ENCODE results near the gene GIPR.
A peak's percentile ranks its signal among the peaks of the same experiment; 100 is the strongest.
"Not testable (repeated sequence)": the region's sequence is repeated elsewhere in the genome, so short reads cannot be mapped to it uniquely, and the experiment has no call there.

The GIPR gene

DNA sequence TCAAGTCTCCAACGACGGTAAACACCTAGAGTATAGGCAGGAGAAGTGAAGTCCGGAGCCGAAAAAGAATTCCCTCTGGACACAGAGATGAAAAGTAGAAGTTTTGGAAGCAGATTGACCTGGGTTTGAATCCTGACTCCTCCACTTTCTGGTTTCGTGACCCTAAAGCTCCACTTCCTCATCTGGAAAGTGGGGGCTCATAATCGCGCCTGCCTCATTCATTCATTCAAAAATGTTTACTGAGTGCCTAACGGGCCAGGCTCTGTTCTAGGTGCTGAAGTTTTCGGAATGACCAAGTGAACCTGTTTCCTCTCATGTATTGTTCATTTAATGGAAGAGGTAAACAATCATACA lies 21.7 kb upstream of the GIPR start:
- no peak for DNase-seq

DNA sequence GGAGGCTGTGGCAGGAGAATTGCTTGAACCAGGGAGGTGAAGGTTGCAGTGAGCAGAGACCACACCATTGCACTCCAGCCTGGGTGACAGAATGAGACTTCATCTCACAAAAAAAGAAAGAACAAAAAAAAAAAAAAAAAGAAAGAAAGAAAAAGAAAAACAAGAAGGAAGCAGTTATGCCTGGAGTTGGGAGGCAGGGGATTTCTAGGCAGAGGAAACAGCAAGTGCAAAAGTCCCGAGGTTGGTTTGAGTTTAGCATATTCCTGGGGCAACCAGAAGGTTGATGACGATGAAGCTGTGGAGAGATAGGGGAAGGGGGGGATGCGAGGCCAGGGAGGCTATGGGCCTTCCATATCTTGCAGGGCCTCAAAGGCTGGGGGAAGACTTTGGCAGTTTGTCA lies 17.3 kb upstream of the GIPR start:
- no peak for DNase-seq

DNA sequence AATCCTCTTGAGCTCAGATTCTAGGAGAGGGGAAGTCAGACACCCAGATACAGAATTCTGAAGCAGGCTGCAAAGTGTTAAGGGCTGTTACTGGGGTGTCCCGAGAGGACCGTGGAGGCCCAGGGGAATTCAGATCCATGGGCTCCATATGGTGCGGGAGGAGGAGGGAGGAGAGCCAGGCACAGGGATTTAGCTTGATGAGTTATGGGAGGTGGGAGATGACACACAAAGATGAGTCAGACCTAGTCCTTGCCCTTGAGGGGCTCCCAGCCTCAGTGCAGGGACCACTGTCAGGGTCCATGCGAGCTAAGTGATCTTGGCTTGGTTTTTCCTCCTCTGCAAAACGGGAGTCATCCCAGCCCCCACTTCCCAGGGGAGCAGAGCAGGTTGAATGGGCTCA lies 14.4 kb upstream of the GIPR start:
- no peak for DNase-seq

DNA sequence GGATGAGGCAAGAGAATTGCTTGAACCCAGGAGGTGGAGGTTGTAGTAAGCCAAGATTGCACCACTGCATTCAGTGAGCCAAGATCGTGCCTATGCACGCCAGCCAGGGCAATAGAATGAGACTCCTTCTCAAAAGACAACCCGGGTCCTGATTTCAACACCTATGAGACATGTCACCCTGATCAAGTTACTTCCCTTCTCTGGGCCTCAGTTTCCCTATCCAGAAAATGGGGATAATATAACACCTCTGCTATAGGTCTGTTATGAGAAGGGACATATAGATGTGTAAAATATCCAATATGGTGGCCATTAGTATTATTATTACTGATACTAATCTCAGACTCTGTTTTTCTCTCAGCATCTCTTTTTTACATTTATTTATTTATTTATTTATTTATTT lies 12.9 kb upstream of the GIPR start:
- DNase-seq = no peak

DNA sequence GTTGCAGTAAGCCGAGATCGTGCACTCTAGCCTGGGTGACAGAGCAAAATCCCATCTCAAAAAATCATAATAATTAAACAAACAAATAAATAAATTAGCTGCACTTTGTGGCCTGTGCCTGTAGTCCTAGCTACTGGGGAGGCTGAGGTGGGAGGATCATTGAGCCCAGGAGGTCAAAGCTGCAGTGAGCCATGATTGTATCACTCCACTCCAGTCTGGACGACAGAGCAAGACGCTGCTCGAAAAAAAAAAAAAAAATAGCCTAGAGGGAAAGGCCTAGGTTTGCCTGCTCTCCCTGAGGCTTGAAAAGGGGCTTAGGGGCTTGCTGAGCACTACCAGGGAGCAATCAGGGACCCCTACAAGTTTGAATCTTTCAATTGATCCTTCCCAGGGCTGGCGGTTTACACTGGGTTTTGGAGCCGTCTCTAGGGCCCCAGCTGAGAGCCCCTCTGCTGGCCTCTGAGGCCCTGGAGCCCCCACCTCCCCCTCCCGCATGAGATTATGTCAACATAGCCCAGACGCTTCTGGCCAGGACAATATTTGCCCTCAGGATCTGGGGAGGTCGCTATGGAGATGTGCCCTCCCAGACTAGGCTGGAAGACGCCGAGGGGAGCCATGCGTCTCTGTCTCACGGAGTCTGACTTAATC lies 10.4 kb upstream of the GIPR start:
- no peak for DNase-seq

DNA sequence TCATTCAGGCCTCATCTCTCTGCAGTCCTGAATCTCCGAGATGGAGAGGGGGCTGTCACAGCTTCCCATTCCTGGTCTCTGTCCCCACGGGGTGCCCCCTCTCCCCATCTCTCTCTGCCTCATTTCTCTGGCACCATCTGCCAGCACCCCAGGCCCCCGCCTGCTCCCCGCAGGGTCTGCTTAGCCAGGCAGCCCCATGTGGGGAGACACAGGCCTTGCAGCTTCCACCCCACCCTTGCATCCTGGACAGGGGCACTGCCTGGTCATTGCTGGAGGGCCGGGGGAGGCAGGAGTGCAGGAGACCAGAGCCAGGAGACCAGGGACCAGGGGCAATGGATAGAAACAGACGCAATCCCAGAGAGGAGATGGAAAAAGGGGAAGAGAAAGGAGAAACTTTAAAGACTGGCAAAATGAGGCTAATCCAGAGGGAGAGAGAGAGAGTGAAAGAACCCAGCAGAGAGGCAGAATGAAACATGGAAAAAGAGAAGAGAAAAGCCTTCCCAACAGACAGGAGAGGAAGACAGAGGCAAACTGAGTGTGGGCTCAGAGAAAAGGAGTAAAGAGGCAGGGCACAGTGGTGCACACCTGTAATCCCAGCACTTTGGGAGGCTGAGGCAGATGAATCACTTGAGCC lies 8.8 kb upstream of the GIPR start:
- no peak for DNase-seq

DNA sequence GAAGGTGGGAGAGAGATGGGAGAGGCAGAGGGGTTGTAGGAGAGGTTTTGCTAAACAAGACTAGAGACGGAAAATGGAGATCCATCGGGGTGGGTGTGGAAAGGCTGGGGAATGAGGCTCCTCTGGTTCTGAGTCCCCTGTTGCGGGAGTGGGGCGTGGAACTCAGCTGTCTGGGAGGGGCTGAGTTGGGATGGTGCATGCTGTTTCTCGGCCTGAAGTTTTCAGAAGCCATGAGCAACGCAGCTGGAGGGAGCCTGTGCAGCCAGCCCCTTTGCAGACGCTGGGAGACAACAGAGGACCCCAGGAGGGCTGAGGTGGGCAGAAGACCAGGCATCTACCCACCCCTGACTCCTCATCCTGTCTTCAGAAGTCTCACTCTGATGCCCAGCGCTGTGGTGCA lies 7.4 kb upstream of the GIPR start:
- no peak for DNase-seq

DNA sequence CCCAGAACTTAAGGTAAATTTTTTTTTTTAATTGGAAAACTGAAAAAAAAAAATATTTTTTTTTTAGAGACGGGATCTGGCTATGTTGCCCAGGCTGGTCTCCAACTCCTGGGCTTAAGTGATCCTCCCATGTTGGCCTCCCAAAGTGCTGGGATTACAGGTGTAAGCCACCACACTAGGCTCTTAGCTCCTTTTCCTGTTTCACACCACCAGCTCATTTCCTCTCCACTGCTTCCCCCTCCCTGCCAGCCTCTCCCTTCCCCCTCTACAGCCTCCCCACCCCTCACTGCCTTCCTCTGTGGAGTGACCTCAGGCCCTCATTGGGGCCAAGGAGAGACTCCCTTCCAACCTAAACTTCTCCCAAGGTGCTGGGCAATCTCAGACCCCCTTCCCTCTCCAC lies 4.2 kb upstream of the GIPR start:
- DNase-seq = no peak

DNA sequence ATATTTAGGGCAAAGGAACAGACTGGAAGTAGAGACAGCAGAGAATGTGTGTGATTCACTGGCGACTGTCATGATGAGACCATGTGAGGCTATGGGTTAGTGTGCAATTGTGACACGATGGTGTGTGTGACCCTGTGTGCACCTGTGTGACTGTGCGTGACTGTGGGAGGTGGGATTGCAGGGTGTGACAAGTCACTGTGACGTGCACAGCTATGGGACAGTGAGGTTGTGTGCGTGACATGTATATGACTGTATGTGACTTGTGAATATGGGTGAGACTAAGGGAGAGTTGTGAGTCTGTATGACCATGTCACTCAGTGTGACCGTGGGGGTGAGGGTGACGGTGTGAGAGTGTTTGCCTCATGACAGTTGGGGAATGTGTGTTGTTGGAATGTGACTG lies 3.4 kb upstream of the GIPR start:
- no peak for DNase-seq

DNA sequence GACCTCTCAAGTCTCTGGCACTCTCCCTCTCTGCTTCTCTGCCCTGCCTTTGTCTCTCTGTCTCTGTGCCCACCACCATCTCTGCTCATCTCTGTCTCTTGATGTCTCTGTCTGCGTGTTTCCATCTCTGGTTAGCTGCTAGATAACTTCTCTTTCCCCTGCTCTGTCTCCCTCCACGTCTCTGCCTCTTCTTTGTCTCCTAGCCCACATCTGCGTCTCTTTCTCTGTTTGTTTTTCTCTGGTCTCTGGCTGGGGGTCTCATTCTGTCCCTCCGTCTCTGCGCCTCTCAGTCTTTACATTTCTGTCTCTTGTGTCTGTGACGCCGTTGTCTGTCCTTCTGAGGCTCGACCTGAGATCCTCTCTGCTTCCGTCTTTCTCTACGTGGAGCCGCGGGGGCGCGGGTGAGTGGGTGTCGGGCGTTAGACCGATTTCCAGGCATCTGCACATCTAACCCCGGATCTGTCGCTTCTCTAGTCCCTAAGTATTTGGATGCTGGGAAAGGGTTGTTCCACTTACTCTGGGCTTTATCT lies 386 bp downstream of the GIPR start:
- DNase-seq = no peak

DNA sequence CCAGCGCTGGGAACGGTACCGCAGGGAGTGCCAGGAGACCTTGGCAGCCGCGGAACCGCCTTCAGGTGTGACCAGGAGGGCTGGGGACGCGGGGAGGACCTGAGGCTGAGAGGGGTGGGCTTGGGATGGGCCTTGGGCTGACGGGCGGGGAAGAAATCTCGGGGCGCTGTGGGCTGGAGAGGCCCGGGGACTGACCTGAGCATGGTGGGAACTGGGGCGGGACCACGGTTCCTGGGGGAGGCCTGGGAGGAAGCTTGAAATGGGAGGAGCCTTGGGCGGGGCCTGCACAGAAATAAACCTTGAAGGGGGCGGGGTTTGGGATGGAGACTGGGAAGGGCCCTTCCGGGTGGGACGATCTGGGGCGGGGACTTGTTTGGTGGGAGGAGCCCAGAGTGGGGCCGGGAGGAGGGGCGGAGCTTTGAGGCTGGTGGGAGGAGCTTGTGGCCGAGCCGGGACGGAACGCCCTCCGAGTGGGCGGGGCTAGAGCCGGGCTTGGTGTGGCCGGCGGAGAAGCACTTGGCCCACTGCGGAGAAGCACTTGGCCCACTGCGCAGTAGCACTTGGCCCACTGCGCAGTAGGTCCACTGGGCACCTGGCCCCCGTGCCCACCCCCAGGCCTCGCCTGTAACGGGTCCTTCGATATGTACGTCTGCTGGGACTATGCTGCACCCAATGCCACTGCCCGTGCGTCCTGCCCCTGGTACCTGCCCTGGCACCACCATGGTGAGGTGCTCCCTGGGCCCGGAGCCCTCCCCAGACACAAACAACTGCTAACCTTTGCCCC lies 2.8 kb downstream of the GIPR start:
- peak; percentile 91 for DNase-seq

DNA sequence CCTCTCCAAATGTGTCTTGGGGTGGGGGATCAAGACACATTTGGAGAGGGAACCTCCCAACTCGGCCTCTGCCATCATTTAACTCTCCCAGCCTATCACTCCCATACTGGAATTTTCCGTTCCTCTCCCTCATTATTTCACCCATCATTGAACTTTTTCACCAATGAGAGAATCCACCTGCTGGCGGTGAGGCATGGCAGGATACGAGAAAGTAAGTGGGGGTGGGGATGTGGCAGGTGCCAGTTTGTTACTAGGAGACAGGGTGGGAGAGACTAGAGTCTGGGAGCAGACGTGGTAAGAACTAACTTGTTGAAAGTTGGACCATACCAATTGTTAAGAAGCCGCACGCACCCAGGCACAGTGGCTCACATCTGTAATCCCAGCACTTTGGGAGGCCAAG lies 6.9 kb downstream of the GIPR start:
- no peak for DNase-seq

DNA sequence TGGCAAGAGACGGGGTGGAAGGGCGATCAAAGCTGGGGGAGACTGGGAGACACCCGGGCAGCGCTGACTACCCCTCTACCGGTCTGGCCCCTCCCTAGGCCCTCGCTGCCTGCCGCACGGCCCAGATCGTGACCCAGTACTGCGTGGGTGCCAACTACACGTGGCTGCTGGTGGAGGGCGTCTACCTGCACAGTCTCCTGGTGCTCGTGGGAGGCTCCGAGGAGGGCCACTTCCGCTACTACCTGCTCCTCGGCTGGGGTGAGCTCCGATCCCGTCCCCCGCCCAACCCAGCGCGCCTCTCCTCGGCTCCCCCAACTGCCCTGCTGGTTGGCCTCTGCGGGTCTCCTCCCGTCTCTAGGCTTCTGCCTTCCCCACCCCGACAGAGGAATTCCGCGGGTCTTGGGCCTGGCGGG lies 8.8 kb downstream of the GIPR start:
- DNase-seq = peak; percentile 28

DNA sequence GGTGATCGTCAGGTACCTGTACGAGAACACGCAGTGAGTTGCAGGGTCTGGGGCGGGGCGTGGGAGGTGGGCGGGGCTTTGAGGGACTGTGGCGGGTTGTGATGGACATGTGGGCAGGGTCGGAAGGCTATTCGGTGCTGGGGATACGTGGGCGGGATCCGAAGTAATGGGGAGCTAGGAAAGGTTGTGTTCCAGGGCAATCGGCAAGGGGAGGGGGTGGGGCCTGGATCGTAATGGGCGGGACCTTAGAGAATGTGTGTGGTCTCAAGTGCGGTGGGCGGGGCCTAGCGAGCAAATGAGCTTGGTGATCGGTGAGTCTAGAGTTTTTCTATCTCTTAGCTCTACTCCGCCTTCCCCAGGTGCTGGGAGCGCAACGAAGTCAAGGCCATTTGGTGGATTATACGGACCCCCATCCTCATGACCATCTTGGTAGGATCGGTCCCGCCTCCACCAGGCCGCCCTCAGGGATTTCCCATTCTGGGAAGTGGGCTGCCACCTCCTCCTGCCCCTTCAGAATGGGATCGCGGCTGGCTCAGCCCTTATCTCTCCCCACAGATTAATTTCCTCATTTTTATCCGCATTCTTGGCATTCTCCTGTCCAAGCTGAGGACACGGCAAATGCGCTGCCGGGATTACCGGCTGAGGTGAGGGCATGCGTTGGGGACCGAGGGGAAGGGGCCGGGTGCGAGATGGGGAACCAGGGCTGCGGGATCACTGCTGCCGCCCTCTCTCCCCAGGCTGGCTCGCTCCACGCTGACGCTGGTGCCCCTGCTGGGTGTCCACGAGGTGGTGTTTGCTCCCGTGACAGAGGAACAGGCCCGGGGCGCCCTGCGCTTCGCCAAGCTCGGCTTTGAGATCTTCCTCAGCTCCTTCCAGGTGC lies 9.6 kb downstream of the GIPR start:
- DNase-seq = peak; percentile 84

DNA sequence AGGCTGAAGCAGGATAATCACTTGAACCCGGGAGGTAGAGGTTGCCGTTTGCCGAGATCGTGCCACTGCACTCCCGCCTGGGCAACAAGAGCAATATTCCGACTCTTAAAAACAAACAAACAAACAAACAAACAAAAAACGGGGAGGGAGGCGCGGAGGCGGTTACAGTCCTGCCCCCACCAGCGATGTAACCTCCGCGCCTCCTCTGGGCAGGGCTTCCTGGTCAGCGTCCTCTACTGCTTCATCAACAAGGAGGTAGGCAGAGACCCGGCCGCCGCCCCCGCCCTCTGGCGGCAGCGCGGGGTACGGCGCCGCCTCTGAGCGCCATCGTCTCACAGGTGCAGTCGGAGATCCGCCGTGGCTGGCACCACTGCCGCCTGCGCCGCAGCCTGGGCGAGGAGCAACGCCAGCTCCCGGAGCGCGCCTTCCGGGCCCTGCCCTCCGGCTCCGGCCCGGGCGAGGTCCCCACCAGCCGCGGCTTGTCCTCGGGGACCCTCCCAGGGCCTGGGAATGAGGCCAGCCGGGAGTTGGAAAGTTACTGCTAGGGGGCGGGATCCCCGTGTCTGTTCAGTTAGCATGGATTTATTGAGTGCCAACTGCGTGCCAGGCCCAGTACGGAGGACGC lies 13.5 kb downstream of the GIPR start:
- peak; percentile 94 for DNase-seq

DNA sequence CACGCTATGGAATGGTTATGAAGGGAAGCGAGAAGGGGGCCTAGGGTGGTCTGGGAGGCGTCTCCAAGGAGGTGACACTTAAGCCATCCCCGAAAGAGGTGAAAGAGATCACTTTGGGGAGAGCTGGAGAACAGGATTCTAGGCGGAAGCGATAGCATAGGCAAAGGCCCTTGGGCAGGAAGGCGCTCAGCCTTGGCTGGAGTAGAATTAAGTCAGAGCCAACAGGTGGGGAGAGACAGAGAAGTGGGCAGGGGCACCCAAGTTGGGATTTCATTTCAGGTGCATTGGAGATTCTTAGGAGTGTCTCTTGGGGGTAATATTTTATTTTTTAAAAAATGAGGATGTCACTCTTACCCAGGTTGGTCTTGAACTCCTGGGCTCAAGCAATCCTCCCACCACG lies 14.1 kb downstream of the GIPR start:
- DNase-seq = no peak

DNA sequence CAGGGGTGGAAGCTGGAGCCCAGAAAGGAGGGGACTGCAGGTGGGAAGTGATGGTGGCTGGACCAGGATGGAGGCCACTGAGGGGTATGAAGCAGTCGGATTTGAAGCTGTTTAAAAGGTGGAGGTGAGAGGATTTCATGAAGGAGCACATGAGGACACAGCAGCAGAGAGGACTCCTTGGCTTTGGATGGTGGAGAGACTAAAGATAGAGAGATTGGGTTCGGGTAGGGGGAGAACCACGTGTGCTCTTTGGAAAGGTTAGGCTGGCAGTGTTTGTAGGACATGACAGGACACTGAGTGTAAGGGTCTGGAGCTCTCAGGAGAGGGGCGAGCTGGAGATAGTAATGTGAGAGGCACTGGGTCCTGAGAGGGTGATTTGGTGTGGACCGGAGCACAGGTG lies 14.9 kb downstream of the GIPR start:
- DNase-seq = no peak

DNA sequence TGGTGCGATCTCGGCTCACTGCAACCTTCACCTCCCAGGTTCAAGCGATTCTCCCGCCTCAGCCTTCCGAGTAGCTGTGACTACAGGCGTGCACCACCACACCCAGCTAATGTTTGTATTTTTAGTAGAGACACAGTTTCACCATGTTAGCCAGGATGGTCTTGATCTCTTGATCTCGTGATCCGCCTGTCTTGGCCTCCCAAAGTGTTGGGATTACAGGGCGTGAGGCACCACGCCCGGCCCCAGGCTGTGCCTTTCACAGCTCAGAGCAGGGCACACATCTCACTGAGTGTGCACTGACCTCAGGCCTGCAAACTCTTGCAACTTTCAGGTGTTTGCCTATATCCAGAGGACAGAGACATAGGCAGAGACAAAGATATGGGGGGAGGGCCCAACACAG lies 17.0 kb downstream of the GIPR start:
- not testable (repeated sequence) for DNase-seq

DNA sequence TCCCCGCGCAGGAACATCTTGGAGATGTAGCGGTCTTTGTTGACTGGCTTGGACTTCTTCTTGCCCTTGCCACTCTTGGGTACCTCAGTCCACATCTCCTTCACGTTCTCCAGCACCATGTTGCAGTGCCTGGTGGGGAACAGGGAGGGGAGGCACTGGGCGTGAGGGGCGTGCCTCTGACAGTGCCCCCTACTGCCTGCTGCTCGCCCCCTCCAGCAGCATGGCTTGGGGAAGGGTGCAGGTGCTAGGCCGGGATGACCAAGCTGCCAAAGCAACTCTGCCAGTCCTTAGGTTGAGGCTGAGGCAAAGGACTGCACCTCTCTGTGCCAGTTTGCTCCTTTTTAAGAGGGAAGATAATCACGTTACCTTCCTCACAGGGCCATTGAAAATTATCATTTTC lies 19.6 kb downstream of the GIPR start:
- no peak for DNase-seq

DNA sequence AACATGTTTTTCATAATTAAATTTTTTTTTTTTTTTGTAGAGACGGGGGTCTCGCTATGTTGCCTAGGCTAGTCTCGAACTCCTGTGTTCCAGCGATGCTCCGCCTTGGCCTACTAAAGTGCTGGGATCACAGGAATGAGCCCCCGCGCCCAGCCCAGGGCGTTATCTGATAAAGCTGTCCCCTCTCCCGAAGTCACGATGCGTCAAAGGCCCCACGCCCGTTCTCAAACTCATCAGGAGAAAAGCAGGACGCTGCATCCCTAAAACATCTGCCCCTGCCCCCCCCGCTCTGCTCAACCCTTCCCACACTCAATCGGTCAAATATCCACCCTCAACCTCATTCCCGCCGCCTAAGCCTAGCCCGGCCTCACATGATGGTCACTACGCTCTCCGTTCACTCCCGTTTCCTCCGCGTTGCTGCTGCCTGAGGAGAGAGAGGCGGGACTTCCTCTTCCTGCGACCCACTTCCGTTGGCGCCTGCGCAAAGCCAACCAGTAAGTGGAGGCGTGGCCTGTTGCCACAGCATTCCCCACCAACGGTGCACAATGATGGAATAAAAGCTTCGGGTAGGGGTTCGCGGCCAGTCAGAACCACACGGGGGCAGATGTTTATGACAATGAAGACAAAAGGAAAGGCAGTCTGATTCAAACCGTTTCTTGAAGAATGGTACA lies 23.6 kb downstream of the GIPR start, which contains the start of gene SNRPD2:
TSS of gene SNRPD2 (minus strand) at position 438 of the 671 bp plus-strand sequence. CDS start at position 373, 65 bp downstream.
- peak; percentile 96 for DNase-seq

DNA sequence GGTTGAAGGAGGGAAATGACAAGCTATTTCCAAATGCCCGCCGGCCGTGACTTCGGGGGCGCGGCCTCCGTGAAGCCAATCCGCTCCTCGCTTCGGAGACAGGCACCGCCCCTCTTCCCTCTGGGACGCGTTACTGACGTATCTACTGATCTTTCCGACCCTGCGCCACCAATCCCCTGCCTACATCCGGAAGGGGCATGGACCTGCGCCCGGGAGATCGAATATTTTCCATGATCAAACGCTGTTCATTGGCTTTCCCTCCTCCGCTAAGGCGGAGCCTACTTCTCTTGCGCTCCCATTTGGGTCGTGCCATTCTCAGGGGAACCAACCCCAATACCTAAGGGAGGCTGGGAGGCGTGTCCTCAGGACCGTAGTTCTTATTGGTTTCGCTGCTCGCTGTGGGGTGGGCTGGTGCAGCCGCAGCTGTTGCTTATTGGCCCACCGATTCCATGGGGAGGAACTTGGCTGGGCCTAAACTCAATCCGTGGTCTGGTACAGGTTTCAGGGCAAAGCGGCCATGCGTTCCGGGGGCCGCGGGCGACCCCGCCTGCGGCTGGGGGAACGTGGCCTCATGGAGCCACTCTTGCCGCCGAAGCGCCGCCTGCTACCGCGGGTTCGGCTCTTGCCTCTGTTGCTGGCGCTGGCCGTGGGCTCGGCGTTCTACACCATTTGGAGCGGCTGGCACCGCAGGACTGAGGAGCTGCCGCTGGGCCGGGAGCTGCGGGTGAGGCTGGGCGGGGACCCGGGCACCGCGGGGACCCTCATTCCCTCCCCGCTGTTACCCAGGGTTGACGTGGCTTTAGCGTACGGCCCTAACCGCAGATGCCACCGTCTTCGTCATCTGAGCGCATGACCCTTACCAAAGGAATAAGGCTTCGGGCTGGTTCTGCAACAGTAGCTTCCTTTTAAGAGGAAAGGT lies 24.4 kb downstream of the GIPR start, which contains the start of gene QPCTL:
TSS of gene QPCTL (plus strand) at position 480 of the 919 bp plus-strand sequence. CDS start at position 518, 38 bp downstream.
- DNase-seq = peak; percentile 99

Data from activated CD4-positive, alpha-beta T cell treated with anti-CD3 and anti-CD28 coated beads, Interleukin-2, Interleukin-6, amounts not matched to agents 100 ng/mL and 50 ng/mL, durations not matched to agents 16 hours and 8 hours (primary cell).